Thymus (tissue), 11 donors: ENCODE data around the gene PNMA6E. TPM values are rescaled to one million over a fixed set of nuclear protein-coding genes. Genes with fewer than 3 reads are reported as not detected.

Experiments used
- DNase-seq, 9 donors: peaks; one replicate each; pipeline ENCODE4 v3.0.0-alpha.2; 2013; ENCODE audit warnings: low spot score in 9 of 9, low read depth in 6 of 9, missing footprints in 1 of 9
- H3K27ac ChIP-seq, 2 donors: one replicate each; pipeline ENCODE4 v1.5.1; 2013; ENCODE audit warnings: control low read depth in 1 of 2, low read depth in 1 of 2, low read length in 1 of 2, mild to moderate bottlenecking in 1 of 2, moderate library complexity in 1 of 2
- H3K27me3 ChIP-seq, 2 donors: one replicate each; pipeline ENCODE4 v1.5.1; 2013; ENCODE audit warnings: low read length in 1 of 2; ENCODE audit not compliant: control insufficient read depth in 2 of 2, insufficient read depth in 1 of 2
- H3K36me3 ChIP-seq, 2 donors: one replicate each; pipeline ENCODE4 v1.5.1; 2013; ENCODE audit warnings: low read length in 1 of 2, mild to moderate bottlenecking in 1 of 2, moderate library complexity in 1 of 2; ENCODE audit not compliant: control insufficient read depth in 2 of 2, insufficient read depth in 2 of 2
- H3K4me1 ChIP-seq, 2 donors: one replicate each; pipeline ENCODE4 v1.5.1; 2013; ENCODE audit warnings: low read length in 2 of 2; ENCODE audit not compliant: control insufficient read depth in 2 of 2, insufficient read depth in 2 of 2
- H3K4me3 ChIP-seq, 2 donors: one replicate each; pipeline ENCODE4 v1.5.1; 2013; ENCODE audit warnings: low read length in 2 of 2, control low read depth in 1 of 2, mild to moderate bottlenecking in 1 of 2
- H3K9me3 ChIP-seq, 2 donors: one replicate each; pipeline ENCODE4 v1.5.1; 2013; ENCODE audit warnings: low read length in 1 of 2, mild to moderate bottlenecking in 1 of 2; ENCODE audit not compliant: control insufficient read depth in 2 of 2, insufficient read depth in 1 of 2
- WGBS: extraction: QIAGEN DNeasy Blood & Tissue Kit; methylation state at CpG from one replicate; pipeline ENCODE4 v1.1.7; 2013; 5-methylcytosine and 5-hydroxymethylcytosine counted together
- polyA plus RNA-seq: library from polyadenylated mRNA; stranded (reverse); fragments of 200-250 nt; gene quantifications from one replicate; pipeline ENCODE4 v1.2.3, GENCODE V29; 2013
- total RNA-seq: library from RNA; stranded (reverse); fragments of 120-200 nt; gene quantifications from one replicate; pipeline ENCODE4 v1.2.4, GENCODE V29; 2013
- donor health status: healthy.

PNMA6E gene
- total and polyA plus RNA-seq, 2 donors, result 0.05 TPM; not detected in 1

DNA sequence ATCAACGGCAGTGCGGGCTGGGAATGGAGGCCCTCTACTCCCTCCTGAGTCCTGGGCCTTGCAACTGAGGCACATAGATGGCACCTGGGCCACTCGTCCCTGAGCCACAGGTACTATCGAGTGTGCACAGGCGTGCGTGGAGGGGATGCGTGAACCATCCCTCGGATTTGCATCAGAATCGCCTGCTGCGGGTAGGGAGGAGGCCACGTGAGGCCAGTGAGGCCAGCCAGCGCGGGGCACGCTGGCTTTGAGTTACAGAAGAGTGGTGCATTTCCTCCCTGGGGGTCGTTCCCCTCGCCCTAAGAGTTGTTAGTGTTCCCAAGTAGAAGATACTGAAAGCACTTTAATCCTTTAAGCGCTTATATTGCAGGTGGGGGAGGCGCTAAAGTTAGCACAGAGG lies 20.7 kb upstream of the PNMA6E start:
- Histone ChIP-seq H3K4me1 (no peaks in the 10 kb centered on the region), H3K27ac (no peak overlapping the region), H3K27me3 (no peaks in the 10 kb centered on the region), H3K9me3 (no peaks in the 10 kb centered on the region), H3K36me3 (peaks cover 0 to 3% of the 10 kb centered on the region in 2 donors), H3K4me3 (no peak overlapping the region)
- DNase-seq, result no peak
- WGBS, result 99% methylated on average over 18 of the region's 18 CpGs

- Histone ChIP-seq H3K4me1 (no peaks in the 10 kb centered on the region), H3K27me3 (no peaks in the 10 kb centered on the region), H3K27ac (no peak overlapping the region), H3K36me3 (peaks cover 0 to 3% of the 10 kb centered on the region in 2 donors), H3K4me3 (no peak overlapping the region), H3K9me3 (no peaks in the 10 kb centered on the region)
- DNase-seq, result no peak
- WGBS, result 98% methylated on average over 90 of the region's 91 CpGs
These were observed 19.9 kb upstream of the PNMA6E start for GRCh38 chrX:153420851-153421599.

- Histone ChIP-seq H3K9me3 (no peaks in the 10 kb centered on the region), H3K27ac (no peak overlapping the region), H3K36me3 (peaks cover 0 to 3% of the 10 kb centered on the region in 2 donors), H3K4me3 (no peak overlapping the region), H3K27me3 (peaks cover 0 to 5% of the 10 kb centered on the region in 2 donors), H3K4me1 (no peaks in the 10 kb centered on the region)
- no peak for DNase-seq
- 98% methylated on average over 8 of the region's 8 CpGs for WGBS
These were observed 16.5 kb upstream of the PNMA6E start for GRCh38 chrX:153417637-153418036.

- Histone ChIP-seq H3K27me3 (peaks cover 0 to 11% of the 10 kb centered on the region in 2 donors), H3K9me3 (no peaks in the 10 kb centered on the region), H3K4me3 (no peak overlapping the region), H3K4me1 (peaks cover 0 to 1% of the 10 kb centered on the region in 2 donors), H3K36me3 (peaks cover 0 to 3% of the 10 kb centered on the region in 2 donors), H3K27ac (no peak overlapping the region)
- 91% methylated on average over 12 of the region's 12 CpGs for WGBS
- no peak for DNase-seq
These were observed 15.8 kb upstream of the PNMA6E start for GRCh38 chrX:153416781-153417450.

DNA sequence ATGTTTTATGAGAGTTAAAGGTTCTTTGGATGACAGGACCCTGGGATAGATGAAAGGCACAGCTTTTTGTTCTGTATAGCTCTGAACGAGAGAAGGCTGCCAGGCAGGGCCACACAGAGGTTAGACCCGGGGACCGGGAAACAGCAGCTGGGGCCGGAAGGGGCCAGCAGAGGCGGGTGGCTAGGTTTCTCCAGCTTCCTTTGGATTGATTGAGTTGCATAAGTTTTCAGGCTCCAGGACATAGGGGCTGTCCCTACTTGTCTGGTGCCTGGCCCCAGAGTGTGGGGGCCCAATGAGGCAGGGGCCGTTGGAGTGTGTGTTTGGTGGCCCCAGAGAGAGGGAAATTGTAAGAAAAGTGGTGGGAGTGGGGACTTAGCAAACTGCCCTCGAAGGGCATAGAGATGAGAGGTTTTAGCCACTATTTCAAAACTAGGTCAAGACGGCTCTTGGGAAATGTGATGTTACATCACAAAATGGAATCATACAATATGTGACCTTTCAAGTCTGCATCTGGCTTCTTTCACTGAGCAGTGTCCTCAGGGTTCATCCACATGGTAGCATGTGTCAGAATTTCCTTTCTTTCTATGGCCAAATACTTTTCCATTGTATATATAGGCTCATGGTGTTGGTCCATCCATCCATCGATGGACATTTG lies 13.8 kb upstream of the PNMA6E start:
- H3K9me3 ChIP-seq, result no peaks in the 10 kb centered on the region
- H3K36me3 ChIP-seq, result no peaks in the 10 kb centered on the region
- WGBS, result 91% methylated on average over 9 of the region's 9 CpGs
- peaks cover 0 to 26% of the 10 kb centered on the region in 2 donors for H3K27me3 ChIP-seq
- DNase-seq, result no peak
- no peak overlapping the region for H3K27ac ChIP-seq
- no peak overlapping the region for H3K4me3 ChIP-seq
- H3K4me1 ChIP-seq, result peaks cover 0 to 6% of the 10 kb centered on the region in 2 donors

- H3K27me3 ChIP-seq, result peaks cover 0 to 26% of the 10 kb centered on the region in 2 donors
- peaks cover 0 to 6% of the 10 kb centered on the region in 2 donors for H3K4me1 ChIP-seq
- no peak overlapping the region for H3K4me3 ChIP-seq
- no peak overlapping the region for H3K27ac ChIP-seq
- 95% methylated on average over 11 of the region's 11 CpGs for WGBS
- no peaks in the 10 kb centered on the region for H3K36me3 ChIP-seq
- no peaks in the 10 kb centered on the region for H3K9me3 ChIP-seq
- DNase-seq, result no peak
These were observed 12.6 kb upstream of the PNMA6E start for GRCh38 chrX:153413731-153414130.

DNA sequence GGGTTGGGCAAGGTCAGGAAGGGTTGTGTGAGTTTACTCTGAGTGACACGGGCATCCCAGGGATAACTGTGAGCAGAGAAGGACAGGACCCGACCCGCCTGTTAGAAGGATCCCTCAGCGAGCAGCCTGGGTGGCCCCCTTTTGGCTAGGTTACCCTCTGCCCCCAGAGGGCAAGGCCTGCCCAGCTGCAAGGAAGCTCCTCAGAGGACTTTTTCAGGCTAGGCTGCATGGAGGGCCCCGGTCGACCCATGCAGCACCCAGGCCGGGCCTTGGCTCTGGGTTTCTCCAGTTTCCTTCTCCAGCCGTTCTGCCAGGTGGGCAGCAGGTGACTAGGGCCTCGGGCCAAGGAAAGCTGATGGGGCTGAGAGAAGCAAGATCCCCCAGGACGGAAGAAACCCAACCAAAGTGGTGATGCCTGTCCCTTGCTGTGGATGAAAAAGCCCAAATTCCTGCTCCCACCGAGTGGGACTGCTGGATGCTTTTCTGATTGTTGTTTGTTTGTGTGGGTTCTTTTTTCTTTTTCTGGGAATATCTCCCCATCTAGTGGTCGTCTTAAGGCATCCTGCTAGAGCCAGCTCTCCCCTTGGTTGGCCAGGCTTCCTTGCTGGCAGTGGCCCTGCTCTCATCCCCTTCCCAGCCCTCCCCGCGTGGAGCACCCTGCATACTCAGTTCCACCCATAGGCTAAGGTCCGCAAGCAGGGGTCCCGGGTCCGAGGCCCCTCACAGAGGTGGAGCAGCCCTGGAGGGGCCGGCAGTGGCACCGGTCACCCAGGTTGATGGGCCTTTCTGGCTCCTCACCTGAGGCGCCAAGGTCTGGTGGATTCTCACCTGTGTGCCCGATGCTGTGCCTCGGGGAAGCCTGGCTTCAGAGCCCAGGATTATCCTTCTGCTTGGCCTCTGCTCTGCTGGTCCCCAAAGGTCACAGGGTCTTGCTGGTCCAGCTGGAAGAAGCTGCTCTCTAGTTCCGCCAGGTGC lies 11.9 kb upstream of the PNMA6E start:
- peaks cover 0 to 26% of the 10 kb centered on the region in 2 donors for H3K27me3 ChIP-seq
- WGBS, result 95% methylated on average over 23 of the region's 23 CpGs
- DNase-seq, result no peak
- H3K27ac ChIP-seq, result no peak overlapping the region
- H3K4me3 ChIP-seq, result no peak overlapping the region
- H3K4me1 ChIP-seq, result peaks cover 0 to 6% of the 10 kb centered on the region in 2 donors
- no peaks in the 10 kb centered on the region for H3K36me3 ChIP-seq
- H3K9me3 ChIP-seq, result no peaks in the 10 kb centered on the region

DNA sequence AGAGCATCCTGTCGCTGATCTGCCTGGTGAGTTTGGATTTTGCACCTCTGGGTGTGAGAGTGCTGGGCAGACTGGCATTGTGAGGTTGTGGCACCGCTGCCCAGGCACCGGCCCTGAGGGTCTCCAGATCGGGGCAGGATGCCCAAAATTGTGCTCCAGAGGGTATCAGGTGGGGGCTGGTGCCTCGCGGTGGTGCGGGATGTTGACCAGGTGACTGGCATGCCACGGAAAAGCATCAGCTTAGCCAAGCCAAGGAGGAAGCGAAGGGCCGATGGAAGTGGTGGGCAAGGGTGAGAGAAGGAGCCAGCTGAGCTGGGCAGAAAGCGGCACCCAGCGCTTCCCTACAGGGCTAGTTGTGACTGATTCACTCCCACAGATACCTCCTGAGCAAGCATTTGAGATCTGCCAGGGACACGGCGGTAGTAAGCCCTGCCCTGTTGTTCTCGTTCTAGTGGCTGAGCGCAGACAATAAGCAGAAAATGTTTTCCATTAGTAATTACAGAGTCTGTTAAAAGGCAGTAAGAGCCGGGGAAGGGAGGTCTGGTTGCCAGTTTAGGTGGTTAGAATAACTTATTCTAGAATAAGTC lies 10.9 kb upstream of the PNMA6E start:
- H3K9me3 ChIP-seq, result no peaks in the 10 kb centered on the region
- H3K36me3 ChIP-seq, result no peaks in the 10 kb centered on the region
- peaks cover 0 to 26% of the 10 kb centered on the region in 2 donors for H3K27me3 ChIP-seq
- H3K4me3 ChIP-seq, result peak overlapping the region; percentile 20 to 47
- H3K27ac ChIP-seq, result no peak overlapping the region
- no peak for DNase-seq
- H3K4me1 ChIP-seq, result peaks cover 0 to 6% of the 10 kb centered on the region in 2 donors
- WGBS, result 46% methylated on average over 17 of the region's 17 CpGs
